GM21360 (cell line): Measurements from ENCODE around the gene BAZ1A.

ENCODE experiments used
- ATAC-seq: cut with Tn5 transposase; IDR thresholded peaks from one replicate; pipeline ENCODE4 v1.9.1; 2021; ENCODE audit warnings: mild to moderate bottlenecking, moderate library complexity; ENCODE audit not compliant: unreplicated experiment

The BAZ1A gene

GRCh38 chr14:34732802-34733201 is 142.4 kb downstream of the BAZ1A start:
- ATAC-seq, result no peak

- ATAC-seq, result no peak
Measured at GRCh38 chr14:34723867-34724266, 151.3 kb downstream of the BAZ1A start.

GRCh38 chr14:34722723-34723545 is 152.2 kb downstream of the BAZ1A start:
- ATAC-seq, result no peak

GRCh38 chr14:34721129-34721528 is 154.0 kb downstream of the BAZ1A start:
- ATAC-seq, result no peak

- no peak for ATAC-seq
Measured at GRCh38 chr14:34718750-34719304, 156.3 kb downstream of the BAZ1A start.

GRCh38 chr14:34715127-34715863 is 159.9 kb downstream of the BAZ1A start:
- ATAC-seq, result no peak

- ATAC-seq, result peak; percentile 74
Measured at GRCh38 chr14:34714320-34715126, 160.6 kb downstream of the BAZ1A start, which contains the start of gene CFL2. Gene CFL2, minus strand, starts transcription at chr14:34714593. Its CDS starts 53 bp downstream, at chr14:34714540.

- ATAC-seq, result peak; percentile 0
Measured at GRCh38 chr14:34713681-34714319, 161.4 kb downstream of the BAZ1A start.

GRCh38 chr14:34713122-34713680 is 162.0 kb downstream of the BAZ1A start:
- ATAC-seq, result no peak

GRCh38 chr14:34711796-34712712 is 163.1 kb downstream of the BAZ1A start:
- no peak for ATAC-seq

GRCh38 chr14:34711169-34711568 is 164.0 kb downstream of the BAZ1A start:
- ATAC-seq, result peak; percentile 44

- ATAC-seq, result no peak
Measured at GRCh38 chr14:34710744-34711143, 164.4 kb downstream of the BAZ1A start.

GRCh38 chr14:34710006-34710405 is 165.2 kb downstream of the BAZ1A start:
- ATAC-seq, result no peak

- no peak for ATAC-seq
Measured at GRCh38 chr14:34707722-34708121, 167.4 kb downstream of the BAZ1A start.
